ENCODE measurements around the gene PCYT2.

PCYT2 gene

GRCh38 chr17:81869221-81870130 is 41.7 kb downstream of the PCYT2 start:
- DNase-seq, result peak; percentile 57

- no peak for DNase-seq
These were observed 42.5 kb downstream of the PCYT2 start for GRCh38 chr17:81868674-81869220.

GRCh38 chr17:81867991-81868673 is 43.1 kb downstream of the PCYT2 start:
- peak; percentile 30 for DNase-seq

GRCh38 chr17:81867170-81867990 is 43.8 kb downstream of the PCYT2 start:
- DNase-seq, result peak; percentile 48

GRCh38 chr17:81866440-81867169 is 44.6 kb downstream of the PCYT2 start:
- DNase-seq, result peak; percentile 44

GRCh38 chr17:81865733-81866439 is 45.3 kb downstream of the PCYT2 start:
- peak; percentile 30 for DNase-seq

GRCh38 chr17:81865358-81865732 is 45.9 kb downstream of the PCYT2 start:
- DNase-seq, result no peak

GRCh38 chr17:81863833-81864768 is 47.1 kb downstream of the PCYT2 start:
- DNase-seq, result no peak

- no peak for DNase-seq
These were observed 48.0 kb downstream of the PCYT2 start for GRCh38 chr17:81863123-81863675.

- DNase-seq, result peak; percentile 99
These were observed 50.2 kb downstream of the PCYT2 start for GRCh38 chr17:81860756-81861568.

- peak; percentile 94 for DNase-seq
These were observed 51.1 kb downstream of the PCYT2 start, which contains the start of gene P4HB for GRCh38 chr17:81859906-81860755. Gene P4HB (minus strand): TSS chr17:81860535. CDS start chr17:81860471, 64 bp downstream.

- DNase-seq, result no peak
These were observed 52.0 kb downstream of the PCYT2 start for GRCh38 chr17:81858967-81859905.

GRCh38 chr17:81858170-81858966 is 52.8 kb downstream of the PCYT2 start:
- DNase-seq, result no peak

GRCh38 chr17:81854974-81855774 is 56.0 kb downstream of the PCYT2 start:
- no peak for DNase-seq

- no peak for DNase-seq
These were observed 59.0 kb downstream of the PCYT2 start for GRCh38 chr17:81852237-81852636.
